Endothelial cell of umbilical vein (primary cell): ENCODE data around the gene TAF15. TPM values are rescaled to one million over a fixed set of nuclear protein-coding genes. Genes with fewer than 3 reads are reported as not detected.

Experiments used
- BruUV-seq: library from RNA; stranded (reverse); fragments of 400-500 nt; replicated peaks from 2 replicates; lab custom pipeline; 2021; lab: Mats Ljungman, UMichigan
- CTCF ChIA-PET: fragments of 300-600, 350-600 bp; sonication (Branson Sonifier 250); formaldehyde crosslinking; loops from one replicate; lab custom pipeline; 2021; ENCODE audit warnings: antibody characterized with exemption, inconsistent platforms; lab: Charles Lee
- POLR2A ChIA-PET: fragments of 300-600, 350-600 bp; sonication (Branson Sonifier 250); formaldehyde crosslinking; loops from one replicate; lab custom pipeline; 2021; ENCODE audit warnings: antibody characterized with exemption, inconsistent platforms; lab: Charles Lee
- DNase-seq: peaks from one replicate; pipeline ENCODE4 v3.0.0-alpha.2; 2011; ENCODE audit warnings: low read depth, low spot score
- FAIRE-seq: peaks from 2 replicates; lab custom pipeline; 2011; peaks lifted over from hg19 to GRCh38; lab: Jason Lieb, UNC
- H2AFZ ChIP-seq: 2 replicates; pipeline ENCODE4 v1.6.0; 2012; ENCODE audit warnings: low read depth, low read length, control low read depth, inconsistent platforms
- H3K27ac ChIP-seq: 2 replicates; pipeline ENCODE4 v1.5.1; 2011; ENCODE audit warnings: low read depth, mild to moderate bottlenecking, control low read depth, low read length, moderate library complexity; ENCODE audit not compliant: insufficient read depth
- H3K27me3 ChIP-seq, 2 experiments: 2 replicates each; pipeline versions ENCODE4 v1.6.0 to v1.6.1; 2011; ENCODE audit warnings: low read length in 2 of 2, mixed read lengths in 1 of 2; ENCODE audit not compliant: control insufficient read depth in 2 of 2, insufficient read depth in 2 of 2
- H3K36me3 ChIP-seq, 2 experiments: 2 replicates in 1 of 2; 3 replicates in 1 of 2; pipeline ENCODE4 v1.5.1; 2011; ENCODE audit warnings: low read length in 2 of 2, mild to moderate bottlenecking in 1 of 2, moderate library complexity in 1 of 2; ENCODE audit not compliant: control insufficient read depth in 2 of 2, insufficient read depth in 2 of 2; ENCODE audit errors: extremely low read depth in 1 of 2
- H3K4me1 ChIP-seq: 3 replicates; pipeline ENCODE4 v1.5.1; 2011; ENCODE audit warnings: mild to moderate bottlenecking, low read length; ENCODE audit not compliant: control insufficient read depth, insufficient read depth; ENCODE audit errors: extremely low read depth
- H3K4me2 ChIP-seq: 2 replicates; pipeline ENCODE4 v1.6.1; 2011; ENCODE audit warnings: low read length, control low read depth, mixed read lengths; ENCODE audit not compliant: insufficient read depth
- H3K4me3 ChIP-seq, 3 experiments: fragments of 200-600 bp in 1 of 3; sonication (generic), shearing (Covaris generic) in 1 of 3; replicated peaks in 1 of 3; 2 replicates each; pipeline ENCODE4 v1.5.1; 2011 to 2016; ENCODE audit warnings: control low read depth in 3 of 3, low read length in 3 of 3, mild to moderate bottlenecking in 2 of 3, inconsistent platforms in 1 of 3, low read depth in 1 of 3, moderate library complexity in 1 of 3; ENCODE audit not compliant: insufficient read depth in 1 of 3
- H3K79me2 ChIP-seq: 2 replicates; pipeline ENCODE4 v1.6.0; 2012; ENCODE audit warnings: low read length, inconsistent platforms; ENCODE audit not compliant: control insufficient read depth, insufficient read depth
- H3K9ac ChIP-seq: replicated peaks from 2 replicates; pipeline ENCODE3; 2011; ENCODE audit warnings: low read length, control low read depth; ENCODE audit not compliant: insufficient read depth; ENCODE audit errors: extremely low read depth
- H3K9me1 ChIP-seq: replicated peaks from 3 replicates; pipeline ENCODE4 v1.6.0; 2011; ENCODE audit warnings: mild to moderate bottlenecking, low read length; ENCODE audit not compliant: control insufficient read depth, insufficient read depth; ENCODE audit errors: extremely low read depth
- H3K9me3 ChIP-seq: replicated peaks from 2 replicates; pipeline ENCODE4 v1.5.1; 2012; ENCODE audit warnings: low read length, inconsistent platforms; ENCODE audit not compliant: control insufficient read depth, insufficient read depth
- H4K20me1 ChIP-seq: replicated peaks from 2 replicates; pipeline ENCODE3; 2011; ENCODE audit warnings: mild to moderate bottlenecking, low read length; ENCODE audit not compliant: control insufficient read depth, insufficient read depth; ENCODE audit errors: extremely low read depth
- EZH2 ChIP-seq: IDR thresholded peaks from 2 replicates; pipeline ENCODE4 v1.6.1; 2012; ENCODE audit warnings: borderline replicate concordance, low read depth, mild to moderate bottlenecking, moderate library complexity, low read length, inconsistent platforms; ENCODE audit not compliant: severe bottlenecking
- FOS ChIP-seq: IDR thresholded peaks from 2 replicates; pipeline ENCODE4 v1.6.1; 2011; ENCODE audit warnings: mild to moderate bottlenecking, low read length, moderate library complexity, borderline replicate concordance; ENCODE audit not compliant: insufficient read depth
- GATA2 ChIP-seq: IDR thresholded peaks from 2 replicates; pipeline ENCODE4 v1.7.0; 2011; ENCODE audit warnings: low read depth, mild to moderate bottlenecking, moderate library complexity, mixed read lengths, low read length; ENCODE audit not compliant: insufficient read length, insufficient read depth
- JUN ChIP-seq: IDR thresholded peaks from 2 replicates; pipeline ENCODE4 v1.6.1; 2011; ENCODE audit warnings: borderline replicate concordance, low read depth; ENCODE audit not compliant: insufficient read length, insufficient read depth
- MYC ChIP-seq: IDR thresholded peaks from one replicate; pipeline ENCODE4 v1.6.1; 2011; ENCODE audit warnings: mild to moderate bottlenecking, low read depth, low read length
- POLR2A ChIP-seq: IDR thresholded peaks from 2 replicates; pipeline ENCODE4 v1.6.1; 2012; ENCODE audit warnings: low read depth, mild to moderate bottlenecking, control low read depth, low read length
- POLR2AphosphoS5 ChIP-seq: IDR thresholded peaks from 2 replicates; pipeline ENCODE4 v1.6.1; 2012; ENCODE audit warnings: low read depth, mild to moderate bottlenecking, control low read depth, low read length, moderate library complexity; ENCODE audit not compliant: insufficient read depth
- dilution Hi-C: fragments of 300-500 bp; cut with MboI; formaldehyde crosslinking; loops from one replicate; pipeline ENCODE4 v1.15.0; 2019; ENCODE audit warnings: low sequenced_read_pairs; ENCODE audit not compliant: extremely low pct_ligation_motif_present
- intact Hi-C: fragments of 100-400 bp; cut with micrococcal nuclease; formaldehyde crosslinking; loops from one replicate; pipeline ENCODE4 v1.10.0; 2022
- polyA plus RNA-seq, 4 experiments: library from polyadenylated mRNA; depleted of rRNA in 3 of 4; stranded (reverse) in 3 of 4; unstranded in 1 of 4; fragments of >200 nt; gene quantifications; 2 replicates each; pipeline versions ENCODE4 v1.2.1 to v1.2.3, GENCODE V29; 2011 to 2012; ENCODE audit warnings: missing spikeins in 1 of 4
- total RNA-seq: library from RNA; stranded (reverse); gene quantifications from 2 replicates; pipeline ENCODE4 v1.2.3, GENCODE V29; 2021
- TF ChIP-seq, protein P1 (sequence below): IDR thresholded peaks from 2 replicates; pipeline ENCODE4 v1.6.1; 2011; ENCODE audit not compliant: insufficient read depth, insufficient read length
- TF ChIP-seq, protein P2 (sequence below), 2 donors: IDR thresholded peaks; 1 replicate in 1 of 2; 2 replicates in 1 of 2; pipeline ENCODE4 v1.5.1; 2011; ENCODE audit warnings: low read length in 2 of 2, mild to moderate bottlenecking in 2 of 2, moderate library complexity in 2 of 2, control low read depth in 1 of 2, inconsistent platforms in 1 of 2, low read depth in 1 of 2; ENCODE audit not compliant: insufficient read depth in 1 of 2; ENCODE audit errors: extremely low read depth in 1 of 2

TAF15 gene
- total and polyA plus RNA-seq, 2 donors (not counting 3 experiments of a cell fraction or from before 2014, with no cell fraction given): 59.4 to 247 TPM

DNA sequence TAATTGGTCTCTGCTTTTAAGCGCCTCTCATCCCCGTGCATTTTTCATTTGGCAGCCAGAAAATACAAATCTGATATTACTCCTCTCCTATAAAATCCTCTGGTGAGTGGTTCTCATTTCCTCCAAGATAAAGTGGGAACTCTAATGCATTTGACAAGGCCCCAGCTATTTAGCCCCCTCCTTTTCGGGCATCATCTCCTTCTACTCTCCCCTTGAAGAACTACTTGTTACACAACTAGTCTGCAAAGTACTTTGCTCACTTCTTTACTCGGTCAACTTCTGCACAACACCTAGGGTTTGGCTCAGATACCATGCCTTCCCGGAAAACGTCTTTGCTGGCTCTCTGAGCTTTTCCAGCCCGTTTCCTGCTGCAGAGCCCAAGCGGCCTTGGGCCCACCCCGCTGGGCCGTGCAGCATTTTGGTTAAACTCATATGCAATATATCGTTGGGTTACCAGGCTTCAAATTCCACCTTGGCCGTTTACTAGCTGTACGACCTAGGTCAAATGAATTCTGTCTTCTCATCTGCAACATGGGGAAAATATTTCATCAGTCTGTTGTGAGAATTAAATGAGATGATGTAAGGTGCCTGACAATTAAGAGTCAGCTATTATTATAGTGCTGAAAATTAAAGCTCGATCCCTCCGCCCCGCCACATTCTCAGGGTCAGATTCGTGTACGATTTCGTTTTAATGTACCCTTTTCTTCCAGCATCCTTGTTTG lies 883 bp upstream of the TAF15 start:
- H3K36me3 ChIP-seq: no peaks in the 10 kb centered on the region
- peak overlapping the region; percentile 73 for H2AFZ ChIP-seq
- H3K4me2 ChIP-seq: peak overlapping the region; percentile 69
- POLR2A ChIA-PET: interaction anchor here (0.7 to 2.7 kb wide), 7 partner anchors 9 to 44 kb away, joined by 3 to 39 read pairs (median 6); no protein-coding TSS in a partner anchor
- FAIRE-seq: no peak
- no peaks in the 10 kb centered on the region for H3K9me1 ChIP-seq
- H3K9ac ChIP-seq: peak overlapping the region; percentile 93
- H3K4me1 ChIP-seq: peaks cover 35% of the 10 kb centered on the region
- intact Hi-C loops (loop anchor here (2.0 to 10.0 kb wide), 4 partner anchors 266 to 564 kb away; partner anchors contain the start of genes SLFN11, SLFN12 and SLFN5), dilution Hi-C loops (no loop called here)
- CTCF ChIA-PET: interaction anchor here (0.8 to 11.8 kb wide), 16 partner anchors 9 to 196 kb away, joined by 3 to 453 read pairs (median 4); no protein-coding TSS in a partner anchor
- peak overlapping the region; percentile 90 for H3K27ac ChIP-seq
- peaks cover 7% of the 10 kb centered on the region for H4K20me1 ChIP-seq
- peaks cover 41% of the 10 kb centered on the region for H3K79me2 ChIP-seq
- DNase-seq: no peak
- TSS peak; percentile 84 for BruUV-seq
- no peaks in the 10 kb centered on the region for H3K27me3 ChIP-seq
- no peak for TF ChIP-seq POLR2A
- TF ChIP-seq, protein P1, sequence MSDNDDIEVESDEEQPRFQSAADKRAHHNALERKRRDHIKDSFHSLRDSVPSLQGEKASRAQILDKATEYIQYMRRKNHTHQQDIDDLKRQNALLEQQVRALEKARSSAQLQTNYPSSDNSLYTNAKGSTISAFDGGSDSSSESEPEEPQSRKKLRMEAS: no peak
- TF ChIP-seq FOS: no peak
- TF ChIP-seq MYC: no peak
- TF ChIP-seq EZH2: no peak
- TF ChIP-seq POLR2AphosphoS5: no peak
- TF ChIP-seq, protein P2, sequence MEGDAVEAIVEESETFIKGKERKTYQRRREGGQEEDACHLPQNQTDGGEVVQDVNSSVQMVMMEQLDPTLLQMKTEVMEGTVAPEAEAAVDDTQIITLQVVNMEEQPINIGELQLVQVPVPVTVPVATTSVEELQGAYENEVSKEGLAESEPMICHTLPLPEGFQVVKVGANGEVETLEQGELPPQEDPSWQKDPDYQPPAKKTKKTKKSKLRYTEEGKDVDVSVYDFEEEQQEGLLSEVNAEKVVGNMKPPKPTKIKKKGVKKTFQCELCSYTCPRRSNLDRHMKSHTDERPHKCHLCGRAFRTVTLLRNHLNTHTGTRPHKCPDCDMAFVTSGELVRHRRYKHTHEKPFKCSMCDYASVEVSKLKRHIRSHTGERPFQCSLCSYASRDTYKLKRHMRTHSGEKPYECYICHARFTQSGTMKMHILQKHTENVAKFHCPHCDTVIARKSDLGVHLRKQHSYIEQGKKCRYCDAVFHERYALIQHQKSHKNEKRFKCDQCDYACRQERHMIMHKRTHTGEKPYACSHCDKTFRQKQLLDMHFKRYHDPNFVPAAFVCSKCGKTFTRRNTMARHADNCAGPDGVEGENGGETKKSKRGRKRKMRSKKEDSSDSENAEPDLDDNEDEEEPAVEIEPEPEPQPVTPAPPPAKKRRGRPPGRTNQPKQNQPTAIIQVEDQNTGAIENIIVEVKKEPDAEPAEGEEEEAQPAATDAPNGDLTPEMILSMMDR (IDR thresholded peaks at IDR 0.05; ENCODE audit: extremely low read depth in 1 of 2, insufficient read depth in 1 of 2, low read depth in 1 of 2, low read length in 2 of 2): no peak
- TF ChIP-seq JUN: no peak
- TF ChIP-seq GATA2: no peak
- H3K9me3 ChIP-seq: no peaks in the 10 kb centered on the region
- H3K4me3 ChIP-seq: peak overlapping the region in 2 of 3 experiments; percentile 81 to 96
